Osteocyte (in vitro differentiated cells): ENCODE data around the gene IDH3B. TPM values are rescaled to one million over a fixed set of nuclear protein-coding genes. Genes with fewer than 3 reads are reported as not detected.

Experiments used
- DNase-seq: peaks from one replicate; pipeline ENCODE4 v3.0.0; 2021; ENCODE audit warnings: mixed read lengths; ENCODE audit not compliant: unreplicated experiment; ENCODE audit errors: extremely low spot score
- H3K27ac Mint-ChIP-seq: one replicate; pipeline ENCODE4 v1.8.0; 2021; ENCODE audit warnings: mild to moderate bottlenecking, mixed read lengths; ENCODE audit not compliant: unreplicated experiment
- H3K27me3 Mint-ChIP-seq: one replicate; pipeline ENCODE4 v1.8.0; 2021; ENCODE audit warnings: mixed read lengths; ENCODE audit not compliant: unreplicated experiment
- H3K36me3 Mint-ChIP-seq: one replicate; pipeline ENCODE4 v1.8.0; 2021; ENCODE audit warnings: mixed read lengths; ENCODE audit not compliant: unreplicated experiment
- H3K4me1 Mint-ChIP-seq: one replicate; pipeline ENCODE4 v1.8.0; 2021; ENCODE audit warnings: mixed read lengths; ENCODE audit not compliant: unreplicated experiment
- H3K4me3 Mint-ChIP-seq: one replicate; pipeline ENCODE4 v1.8.0; 2021; ENCODE audit warnings: mild to moderate bottlenecking, moderate library complexity, mixed read lengths; ENCODE audit not compliant: unreplicated experiment
- H3K9me3 Mint-ChIP-seq: one replicate; pipeline ENCODE4 v1.8.0; 2021; ENCODE audit warnings: mixed read lengths; ENCODE audit not compliant: unreplicated experiment
- total RNA-seq: library from RNA; stranded (reverse); gene quantifications from 2 replicates; pipeline ENCODE4 v1.2.1, GENCODE V29; 2021
- TF ChIP-seq, protein P1 (sequence below): fragments of 200-600 bp; sonication (generic); IDR thresholded peaks from 2 replicates; pipeline ENCODE4 v1.5.0; 2021; ENCODE audit warnings: antibody characterized with exemption, mild to moderate bottlenecking, moderate library complexity

Gene IDH3B
- total RNA-seq, 1 donor from 2014 or later = 86.6 TPM

DNA sequence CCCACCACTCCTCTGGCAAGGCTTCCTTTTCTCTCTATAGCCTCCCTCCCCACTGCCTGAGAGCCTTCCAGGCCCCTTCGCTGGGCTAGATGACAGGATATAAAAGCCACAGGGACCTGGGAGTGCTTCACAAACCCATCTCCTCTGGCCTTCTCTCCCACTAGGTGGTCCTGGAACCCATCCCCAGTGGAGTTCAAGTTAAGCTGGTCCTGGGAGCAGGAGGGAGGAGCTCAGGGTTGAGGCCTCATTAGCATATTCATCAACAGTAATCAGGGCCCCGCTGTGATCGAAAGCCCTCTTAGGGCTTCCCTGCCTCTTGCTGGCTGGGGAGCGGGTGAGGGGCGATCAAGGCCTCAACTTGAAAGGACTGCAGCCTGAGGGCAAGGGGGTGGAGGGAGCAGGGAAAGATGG, 37.7 kb upstream of the IDH3B start:
- H3K4me1 Mint-ChIP-seq = peaks cover 3% of the 10 kb centered on the region
- H3K27ac Mint-ChIP-seq = no peak overlapping the region
- TF ChIP-seq, protein P1, sequence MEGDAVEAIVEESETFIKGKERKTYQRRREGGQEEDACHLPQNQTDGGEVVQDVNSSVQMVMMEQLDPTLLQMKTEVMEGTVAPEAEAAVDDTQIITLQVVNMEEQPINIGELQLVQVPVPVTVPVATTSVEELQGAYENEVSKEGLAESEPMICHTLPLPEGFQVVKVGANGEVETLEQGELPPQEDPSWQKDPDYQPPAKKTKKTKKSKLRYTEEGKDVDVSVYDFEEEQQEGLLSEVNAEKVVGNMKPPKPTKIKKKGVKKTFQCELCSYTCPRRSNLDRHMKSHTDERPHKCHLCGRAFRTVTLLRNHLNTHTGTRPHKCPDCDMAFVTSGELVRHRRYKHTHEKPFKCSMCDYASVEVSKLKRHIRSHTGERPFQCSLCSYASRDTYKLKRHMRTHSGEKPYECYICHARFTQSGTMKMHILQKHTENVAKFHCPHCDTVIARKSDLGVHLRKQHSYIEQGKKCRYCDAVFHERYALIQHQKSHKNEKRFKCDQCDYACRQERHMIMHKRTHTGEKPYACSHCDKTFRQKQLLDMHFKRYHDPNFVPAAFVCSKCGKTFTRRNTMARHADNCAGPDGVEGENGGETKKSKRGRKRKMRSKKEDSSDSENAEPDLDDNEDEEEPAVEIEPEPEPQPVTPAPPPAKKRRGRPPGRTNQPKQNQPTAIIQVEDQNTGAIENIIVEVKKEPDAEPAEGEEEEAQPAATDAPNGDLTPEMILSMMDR = no peak
- H3K4me3 Mint-ChIP-seq = no peak overlapping the region
- DNase-seq = peak; percentile 59
- no peaks in the 10 kb centered on the region for H3K9me3 Mint-ChIP-seq
- peaks cover 44% of the 10 kb centered on the region for H3K27me3 Mint-ChIP-seq
- no peaks in the 10 kb centered on the region for H3K36me3 Mint-ChIP-seq

DNA sequence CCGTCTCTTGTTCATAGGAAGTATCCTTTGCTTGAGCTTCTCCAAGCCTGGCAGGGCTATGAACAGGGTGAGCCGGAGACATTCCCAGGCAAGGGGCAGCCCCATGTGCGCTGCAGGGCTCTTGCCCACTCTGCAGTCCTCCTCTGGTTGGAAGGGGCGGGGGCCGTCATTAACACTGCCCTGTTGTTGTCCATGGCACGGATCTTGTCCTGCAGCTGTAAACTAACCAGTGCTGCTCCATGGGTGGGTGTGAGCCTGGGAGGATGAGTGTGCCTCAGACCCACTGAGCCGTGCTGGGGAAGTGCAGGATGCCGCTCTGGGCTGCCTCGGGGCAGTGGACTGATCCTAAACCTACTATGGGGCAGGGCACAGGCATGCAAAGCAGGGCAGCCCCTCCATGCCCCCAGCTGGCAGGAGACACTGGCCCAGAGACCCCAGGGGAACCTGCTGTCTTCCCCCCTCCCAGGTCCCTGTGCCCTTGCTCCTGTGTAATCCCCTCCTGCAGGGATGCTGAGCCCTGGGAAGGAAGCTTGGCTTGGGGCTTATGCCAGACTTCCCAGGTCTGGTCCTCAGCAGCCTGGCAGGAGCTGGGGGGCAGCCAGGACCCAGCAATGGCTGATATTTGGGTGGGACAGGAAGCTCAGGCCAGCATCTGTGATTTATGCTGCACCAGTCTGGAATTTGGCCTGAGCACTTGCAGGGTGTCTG, 37.1 kb upstream of the IDH3B start:
- no peaks in the 10 kb centered on the region for H3K9me3 Mint-ChIP-seq
- TF ChIP-seq, protein P1 = no peak
- DNase-seq = peak; percentile 76
- H3K36me3 Mint-ChIP-seq = no peaks in the 10 kb centered on the region
- no peak overlapping the region for H3K27ac Mint-ChIP-seq
- no peak overlapping the region for H3K4me3 Mint-ChIP-seq
- peaks cover 44% of the 10 kb centered on the region for H3K27me3 Mint-ChIP-seq
- peaks cover 3% of the 10 kb centered on the region for H3K4me1 Mint-ChIP-seq

DNA sequence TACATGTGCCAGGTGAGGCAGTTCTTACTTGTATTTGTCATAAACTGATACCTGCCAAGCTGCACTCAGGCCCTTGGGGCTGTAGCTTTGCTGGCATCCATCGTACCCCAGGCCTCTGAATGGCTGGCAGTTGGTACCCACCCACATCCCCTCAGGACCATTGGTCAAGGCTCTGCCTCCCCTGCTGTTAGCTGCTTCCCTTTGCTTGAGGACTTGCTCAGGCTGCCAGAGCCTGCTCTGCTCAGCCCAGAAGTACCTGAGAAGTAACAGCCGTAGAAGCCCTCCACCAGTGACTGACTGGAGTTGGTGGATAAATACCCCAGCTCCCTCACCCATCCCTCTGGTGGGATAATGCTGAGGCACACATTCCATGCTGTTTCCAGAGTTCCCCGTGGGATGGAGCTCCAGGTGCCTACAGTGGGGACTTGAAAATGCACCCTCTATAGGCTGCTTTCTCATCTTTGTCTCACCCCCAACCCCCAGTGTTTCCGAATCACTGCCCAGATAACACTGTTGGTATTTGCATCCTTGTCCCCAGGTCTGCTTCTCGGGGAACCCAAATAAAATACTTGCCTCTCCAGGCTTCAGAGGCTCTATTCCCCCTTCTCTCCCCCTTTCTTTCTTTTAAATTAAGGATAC, 35.9 kb upstream of the IDH3B start:
- no peak overlapping the region for H3K27ac Mint-ChIP-seq
- peaks cover 56% of the 10 kb centered on the region for H3K27me3 Mint-ChIP-seq
- no peaks in the 10 kb centered on the region for H3K36me3 Mint-ChIP-seq

DNA sequence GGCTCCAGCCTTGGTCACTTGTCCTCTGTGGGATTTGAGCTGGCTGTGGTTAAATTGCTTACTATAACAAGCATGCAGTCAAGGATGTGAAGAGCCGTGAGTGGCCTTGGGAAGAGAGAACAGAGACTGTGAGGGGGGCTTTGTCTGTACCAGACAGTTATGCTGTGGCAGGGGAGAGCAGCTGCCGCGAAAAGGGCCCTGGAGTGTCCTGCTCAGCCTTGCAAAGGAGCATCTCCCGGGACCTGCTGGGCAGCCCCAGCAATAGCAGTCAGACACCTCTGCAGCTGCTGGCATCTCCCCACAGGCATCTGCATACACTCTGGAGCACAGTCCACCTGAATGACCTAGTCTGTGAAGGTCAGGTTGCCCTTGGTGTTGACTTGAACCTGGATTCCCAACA, 34.9 kb upstream of the IDH3B start:
- H3K27ac Mint-ChIP-seq = no peak overlapping the region
- H3K4me1 Mint-ChIP-seq = peaks cover 6% of the 10 kb centered on the region
- H3K9me3 Mint-ChIP-seq = no peaks in the 10 kb centered on the region
- H3K27me3 Mint-ChIP-seq = peaks cover 58% of the 10 kb centered on the region
- no peak overlapping the region for H3K4me3 Mint-ChIP-seq
- TF ChIP-seq, protein P1 = no peak
- no peaks in the 10 kb centered on the region for H3K36me3 Mint-ChIP-seq
- peak; percentile 77 for DNase-seq

More for the DNA sequence above, 35.9 kb upstream of the IDH3B start:
- no peaks in the 10 kb centered on the region for H3K9me3 Mint-ChIP-seq
- no peak overlapping the region for H3K4me3 Mint-ChIP-seq
- TF ChIP-seq, protein P1 = no peak
- peaks cover 4% of the 10 kb centered on the region for H3K4me1 Mint-ChIP-seq
- DNase-seq = peak; percentile 60

DNA sequence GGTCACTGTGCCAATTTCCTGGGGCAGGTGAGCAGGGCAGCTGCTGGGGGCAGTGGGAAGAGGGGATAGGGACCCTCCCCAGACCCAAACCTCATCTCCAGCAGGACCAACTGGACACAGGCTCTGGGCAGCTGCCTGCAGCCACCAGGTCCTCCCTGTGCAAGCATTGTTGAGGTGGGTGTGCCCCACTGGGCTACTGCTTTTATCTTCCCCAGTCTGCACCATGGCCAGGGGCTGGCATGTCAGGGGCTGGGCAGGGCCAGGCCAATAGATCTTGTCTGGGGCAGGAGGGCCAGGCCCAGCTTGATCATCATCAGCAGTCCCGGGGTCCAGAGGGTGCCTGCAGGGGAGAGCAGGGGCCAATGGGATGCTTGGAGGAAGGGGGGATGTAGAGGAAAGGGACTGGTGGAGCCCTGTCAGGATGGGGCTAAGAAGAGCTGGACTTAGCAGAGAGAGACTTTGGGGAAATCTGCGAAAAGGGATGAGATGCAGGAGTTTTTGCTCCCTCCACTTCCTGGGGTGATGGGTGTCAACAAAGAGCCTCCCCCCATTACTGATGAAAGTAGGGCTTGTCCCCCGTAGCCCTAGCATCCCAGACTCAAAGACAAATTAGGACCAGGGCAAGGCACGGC, 34.3 kb upstream of the IDH3B start:
- H3K9me3 Mint-ChIP-seq = no peaks in the 10 kb centered on the region
- DNase-seq = peak; percentile 68
- no peaks in the 10 kb centered on the region for H3K36me3 Mint-ChIP-seq
- TF ChIP-seq, protein P1 = no peak
- no peak overlapping the region for H3K27ac Mint-ChIP-seq
- H3K4me1 Mint-ChIP-seq = peaks cover 6% of the 10 kb centered on the region
- no peak overlapping the region for H3K4me3 Mint-ChIP-seq
- H3K27me3 Mint-ChIP-seq = peaks cover 55% of the 10 kb centered on the region
